Endothelial cell (in vitro differentiated cells): Measurements from ENCODE around the gene WSB2. TPM values are rescaled to one million over a fixed set of nuclear protein-coding genes. Genes with fewer than 3 reads are reported as not detected.

Experiments
- DNase-seq: peaks from one replicate; pipeline ENCODE4 v3.0.0; 2021; ENCODE audit warnings: low spot score
- H3K27ac Mint-ChIP-seq: one replicate; pipeline ENCODE4 v1.8.0; 2021; ENCODE audit warnings: mixed read lengths, inconsistent platforms; ENCODE audit not compliant: unreplicated experiment
- H3K27me3 Mint-ChIP-seq: one replicate; pipeline ENCODE4 v1.8.0; 2021; ENCODE audit warnings: mild to moderate bottlenecking, moderate library complexity, mixed read lengths, inconsistent platforms; ENCODE audit not compliant: unreplicated experiment
- H3K36me3 Mint-ChIP-seq: one replicate; pipeline ENCODE4 v1.8.0; 2021; ENCODE audit warnings: mild to moderate bottlenecking, low read depth, mixed read lengths, inconsistent platforms; ENCODE audit not compliant: unreplicated experiment
- H3K4me1 Mint-ChIP-seq: one replicate; pipeline ENCODE4 v1.8.0; 2021; ENCODE audit warnings: mild to moderate bottlenecking, mixed read lengths, inconsistent platforms; ENCODE audit not compliant: unreplicated experiment
- H3K4me3 Mint-ChIP-seq: one replicate; pipeline ENCODE4 v1.8.0; 2021; ENCODE audit warnings: mild to moderate bottlenecking, mixed read lengths, inconsistent platforms; ENCODE audit not compliant: unreplicated experiment
- H3K9me3 Mint-ChIP-seq: one replicate; pipeline ENCODE4 v1.8.0; 2021; ENCODE audit warnings: mixed read lengths, inconsistent platforms; ENCODE audit not compliant: unreplicated experiment
- total RNA-seq: library from RNA; stranded (reverse); fragmentation: NEBNext Ultra II Directional; extraction: Animal tissue kit (Norgen Biotek cat#: 25700); gene quantifications from one replicate; pipeline ENCODE4 v1.2.1, GENCODE V29; 2021; ENCODE audit not compliant: unreplicated experiment
- TF ChIP-seq, protein P1 (sequence below): fragments of 200-600 bp; sonication (generic); IDR thresholded peaks from one replicate; pipeline ENCODE4 v1.5.0; 2021; ENCODE audit warnings: antibody characterized with exemption; ENCODE audit not compliant: unreplicated experiment

The WSB2 gene
- total RNA-seq, 1 donor from 2014 or later, result 76.7 TPM

DNA sequence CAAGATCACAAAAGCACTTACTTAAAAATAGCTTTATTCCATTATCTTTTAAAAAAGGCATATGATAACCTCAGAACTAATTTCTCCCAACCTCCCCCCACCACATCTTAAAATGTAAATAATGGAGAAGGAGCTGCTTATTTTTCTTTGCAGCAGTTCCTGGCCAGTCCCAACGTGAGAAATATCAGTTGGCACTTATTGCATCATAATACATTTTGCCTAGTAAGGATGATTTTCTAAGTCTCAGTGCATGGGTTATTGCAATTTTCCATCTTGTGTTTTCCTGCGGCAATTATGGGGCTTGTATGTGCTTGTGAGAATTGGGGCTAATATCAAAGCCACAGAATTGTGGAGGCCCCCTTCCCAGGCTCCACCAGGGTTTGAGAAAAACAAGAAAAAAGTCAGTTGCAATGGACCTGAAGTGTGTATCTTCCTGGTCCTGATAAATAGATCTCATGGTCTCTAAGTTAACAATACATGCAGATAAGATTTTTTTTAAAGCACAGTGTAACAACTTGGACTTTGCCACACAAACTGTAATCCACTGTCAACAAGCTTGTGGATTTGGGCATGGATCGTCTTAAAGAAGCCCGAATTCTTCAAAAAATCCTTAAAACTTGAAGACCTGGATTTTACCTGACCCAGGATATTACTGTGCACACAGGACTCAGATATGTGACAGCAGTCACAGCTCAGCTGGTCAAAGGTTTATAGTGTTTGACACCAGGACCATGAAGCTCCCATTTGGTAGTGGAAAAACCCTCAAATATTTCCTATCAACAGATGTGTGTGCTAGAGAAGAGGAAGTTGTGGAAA, 2.8 kb upstream of the WSB2 start:
- TF ChIP-seq, protein P1, sequence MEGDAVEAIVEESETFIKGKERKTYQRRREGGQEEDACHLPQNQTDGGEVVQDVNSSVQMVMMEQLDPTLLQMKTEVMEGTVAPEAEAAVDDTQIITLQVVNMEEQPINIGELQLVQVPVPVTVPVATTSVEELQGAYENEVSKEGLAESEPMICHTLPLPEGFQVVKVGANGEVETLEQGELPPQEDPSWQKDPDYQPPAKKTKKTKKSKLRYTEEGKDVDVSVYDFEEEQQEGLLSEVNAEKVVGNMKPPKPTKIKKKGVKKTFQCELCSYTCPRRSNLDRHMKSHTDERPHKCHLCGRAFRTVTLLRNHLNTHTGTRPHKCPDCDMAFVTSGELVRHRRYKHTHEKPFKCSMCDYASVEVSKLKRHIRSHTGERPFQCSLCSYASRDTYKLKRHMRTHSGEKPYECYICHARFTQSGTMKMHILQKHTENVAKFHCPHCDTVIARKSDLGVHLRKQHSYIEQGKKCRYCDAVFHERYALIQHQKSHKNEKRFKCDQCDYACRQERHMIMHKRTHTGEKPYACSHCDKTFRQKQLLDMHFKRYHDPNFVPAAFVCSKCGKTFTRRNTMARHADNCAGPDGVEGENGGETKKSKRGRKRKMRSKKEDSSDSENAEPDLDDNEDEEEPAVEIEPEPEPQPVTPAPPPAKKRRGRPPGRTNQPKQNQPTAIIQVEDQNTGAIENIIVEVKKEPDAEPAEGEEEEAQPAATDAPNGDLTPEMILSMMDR, result no peak
- DNase-seq, result no peak
- Mint-ChIP-seq H3K36me3 (peaks cover 37% of the 10 kb centered on the region), H3K9me3 (no peaks in the 10 kb centered on the region), H3K4me3 (peak overlapping the region; percentile 79), H3K27me3 (peaks cover 29% of the 10 kb centered on the region), H3K4me1 (peaks cover 56% of the 10 kb centered on the region), H3K27ac (peak overlapping the region; percentile 98)

DNA sequence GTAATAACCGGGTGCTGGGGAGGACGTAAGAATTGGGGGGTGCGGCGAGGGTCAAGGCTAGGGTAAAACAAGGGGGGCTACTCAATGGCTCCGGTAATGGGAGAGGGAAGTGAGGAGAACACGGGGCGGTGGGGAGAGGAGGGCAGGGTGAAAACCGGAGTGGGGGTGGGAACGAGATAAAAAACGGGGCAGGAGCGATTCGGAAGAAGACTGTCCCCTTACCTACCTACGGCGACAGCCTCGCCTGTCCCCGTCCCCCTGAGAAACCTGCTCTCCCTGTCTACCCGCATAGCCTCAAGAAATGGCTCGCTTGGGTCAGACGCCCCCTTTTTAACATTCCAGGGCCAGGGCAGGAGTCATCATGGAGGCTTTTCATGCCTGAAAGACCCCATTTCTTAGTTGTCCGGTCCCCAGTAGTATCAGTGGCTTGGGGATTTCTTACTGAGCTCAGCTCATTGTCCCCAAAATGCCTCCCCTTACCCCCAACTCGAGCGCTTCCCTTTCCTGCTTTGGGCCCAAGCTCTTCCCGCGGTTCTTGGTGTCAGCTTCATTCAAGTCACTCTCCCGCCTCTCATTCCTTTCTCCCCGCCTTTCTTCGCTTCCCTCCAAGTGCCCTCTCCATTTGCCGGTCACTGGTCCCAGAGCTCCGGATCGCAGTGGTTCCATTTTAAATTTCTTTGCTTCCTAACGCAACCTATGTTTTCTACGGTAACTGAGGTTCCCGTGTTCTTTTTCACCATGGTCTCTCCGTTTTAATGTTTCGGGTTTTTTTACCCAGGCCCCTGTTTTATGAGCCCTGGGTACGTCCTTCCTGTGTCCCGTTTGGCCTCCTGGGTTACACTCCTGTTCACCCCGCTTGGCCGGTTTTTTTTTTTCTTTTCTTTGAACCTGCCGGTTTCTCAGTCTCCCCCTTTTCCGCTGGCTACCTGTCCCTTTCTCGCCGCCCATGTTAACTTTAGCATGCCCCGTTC, 1.2 kb upstream of the WSB2 start:
- peaks cover 23% of the 10 kb centered on the region for H3K36me3 Mint-ChIP-seq
- peaks cover 24% of the 10 kb centered on the region for H3K27me3 Mint-ChIP-seq
- peaks cover 54% of the 10 kb centered on the region for H3K4me1 Mint-ChIP-seq
- H3K9me3 Mint-ChIP-seq, result no peaks in the 10 kb centered on the region
- TF ChIP-seq, protein P1, result no peak
- H3K4me3 Mint-ChIP-seq, result peak overlapping the region; percentile 94
- DNase-seq, result peak; percentile 46
- H3K27ac Mint-ChIP-seq, result peak overlapping the region; percentile 98

DNA sequence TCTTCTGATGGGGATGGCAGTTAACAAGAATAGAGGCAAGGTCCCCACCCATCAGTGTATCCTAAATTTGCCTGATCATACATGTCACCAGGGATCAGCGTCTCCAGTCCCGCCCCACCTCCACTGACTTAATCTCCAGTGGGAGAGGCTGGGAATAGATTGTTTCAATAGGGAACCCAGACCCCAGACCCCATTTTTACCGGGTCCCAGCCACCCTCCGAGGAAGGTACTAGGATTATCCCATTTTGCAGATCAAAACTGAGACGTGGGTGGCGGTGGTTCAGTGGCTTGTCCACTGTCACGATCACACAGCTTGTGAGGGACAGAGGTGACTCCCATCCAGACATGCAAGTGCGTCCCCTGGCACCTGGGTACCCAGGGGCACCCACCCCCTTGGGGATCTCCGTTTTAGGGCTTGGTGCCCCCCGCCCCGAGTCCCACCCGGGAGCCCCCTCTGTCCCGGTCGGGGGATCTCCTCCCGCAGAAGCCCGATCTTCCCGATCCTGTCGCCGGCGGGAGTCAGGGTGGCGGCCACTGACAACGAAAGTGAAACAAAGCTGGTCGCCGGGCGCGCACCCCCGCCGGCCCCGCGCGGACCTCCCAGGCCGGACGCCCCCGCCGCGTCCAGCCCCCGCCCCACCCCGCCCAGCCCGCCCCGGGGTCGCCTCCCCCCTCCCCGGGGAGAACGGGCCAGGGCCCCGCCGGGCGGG, 523 bp downstream of the WSB2 start:
- peak; percentile 45 for DNase-seq
- TF ChIP-seq, protein P1, result no peak
- Mint-ChIP-seq H3K9me3 (no peaks in the 10 kb centered on the region), H3K36me3 (peaks cover 10% of the 10 kb centered on the region), H3K27me3 (peaks cover 24% of the 10 kb centered on the region), H3K4me3 (peak overlapping the region; percentile 97), H3K4me1 (peaks cover 51% of the 10 kb centered on the region), H3K27ac (peak overlapping the region; percentile 96)

DNA sequence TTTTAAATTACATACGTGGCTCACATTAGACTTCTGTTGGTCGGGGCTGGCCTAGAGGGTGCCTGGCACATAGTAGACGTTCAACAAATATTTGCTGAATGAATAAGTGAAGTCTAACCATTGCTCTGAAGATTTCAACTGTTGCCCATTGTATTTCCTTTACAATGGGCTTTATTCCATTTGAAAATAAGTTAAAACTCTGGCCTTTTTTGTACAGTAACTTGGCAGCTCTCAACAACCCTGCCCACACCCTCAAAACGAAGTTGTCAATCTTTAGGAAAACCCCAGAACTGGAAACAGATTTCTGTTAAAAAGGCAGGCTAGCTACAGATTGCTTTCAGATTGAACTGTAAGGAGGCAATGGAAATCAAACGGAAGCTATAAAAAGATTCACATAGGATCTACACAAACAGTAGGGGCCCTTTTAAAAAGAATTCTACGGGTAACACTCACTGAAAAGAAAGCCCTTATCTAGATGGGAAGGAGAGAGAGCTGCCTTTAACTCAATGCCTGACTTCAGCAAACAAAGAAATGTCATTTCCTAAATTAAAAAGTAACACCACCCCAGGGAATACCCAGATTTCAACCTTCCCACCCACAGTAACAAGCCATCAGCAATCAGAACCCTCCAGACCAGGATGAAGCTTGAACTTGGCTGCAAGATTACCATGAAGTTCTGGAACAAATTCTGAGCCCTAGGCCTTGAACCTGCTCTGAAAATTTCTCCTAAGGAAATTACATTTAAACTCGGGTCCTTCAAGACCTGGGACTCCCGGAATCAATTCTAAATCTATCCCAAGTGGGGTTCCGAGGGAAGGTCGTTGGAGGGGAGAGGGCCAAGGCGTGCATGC, 1.4 kb downstream of the WSB2 start:
- Mint-ChIP-seq H3K9me3 (no peaks in the 10 kb centered on the region), H3K4me3 (peak overlapping the region; percentile 97), H3K27me3 (peaks cover 24% of the 10 kb centered on the region), H3K36me3 (peaks cover 10% of the 10 kb centered on the region), H3K4me1 (peaks cover 47% of the 10 kb centered on the region), H3K27ac (peak overlapping the region; percentile 96)
- TF ChIP-seq, protein P1, result no peak
- no peak for DNase-seq
